Tibial nerve (tissue), 4 donors: Measurements from ENCODE around the gene ANAPC5.
"Not testable (repeated sequence)": the region's sequence is repeated elsewhere in the genome, so short reads cannot be mapped to it uniquely, and the experiment has no call there.

Experiments
- CTCF ChIP-seq, 5 experiments: fragments of 200-600 bp in 3 of 5; fragments of 450-650 bp in 2 of 5; sonication (generic) in 3 of 5; IDR thresholded peaks; one replicate each; pipeline ENCODE4 v1.5.1; 2016 to 2019; ENCODE audit warnings: antibody characterized with exemption in 5 of 5, mild to moderate bottlenecking in 3 of 5, moderate library complexity in 2 of 5
- EP300 ChIP-seq, 2 donors: sonication (generic); formaldehyde crosslinking; IDR thresholded peaks; one replicate each; pipeline ENCODE4 v1.6.1; 2017; ENCODE audit warnings: antibody characterized with exemption in 2 of 2, mild to moderate bottlenecking in 1 of 2
- POLR2A ChIP-seq, 2 donors: fragments of 450-650 bp; IDR thresholded peaks; one replicate each; pipeline ENCODE4 v1.6.1; 2017; ENCODE audit warnings: antibody characterized with exemption in 2 of 2, mild to moderate bottlenecking in 2 of 2, moderate library complexity in 2 of 2

GRCh38 chr12:121384891-121385290 lies 32.7 kb upstream of the ANAPC5 start:
- TF ChIP-seq CTCF, POLR2A, EP300 (IDR thresholded peaks at IDR 0.05): not testable (repeated sequence)
